Chondrocyte (in vitro differentiated cells): Measurements from ENCODE around the gene AGPAT4. TPM values are rescaled to one million over a fixed set of nuclear protein-coding genes. Genes with fewer than 3 reads are reported as not detected.
A peak's percentile ranks its signal among the peaks of the same experiment; 100 is the strongest.

ENCODE experiments used
- DNase-seq: peaks from one replicate; pipeline ENCODE4 v3.0.0; 2021; ENCODE audit warnings: mixed read lengths, low spot score
- H3K27ac Mint-ChIP-seq: one replicate; pipeline ENCODE4 v1.8.0; 2021; ENCODE audit warnings: mild to moderate bottlenecking, moderate library complexity, mixed read lengths; ENCODE audit not compliant: unreplicated experiment
- H3K27me3 Mint-ChIP-seq: 2 replicates; pipeline ENCODE4 v1.8.0; 2021; ENCODE audit warnings: low read depth, mixed read lengths
- H3K36me3 Mint-ChIP-seq: 2 replicates; pipeline ENCODE4 v1.8.0; 2021; ENCODE audit warnings: low read depth, mixed read lengths
- H3K4me1 Mint-ChIP-seq: 2 replicates; pipeline ENCODE4 v1.8.0; 2021; ENCODE audit warnings: low read depth, mild to moderate bottlenecking, mixed read lengths
- H3K4me3 Mint-ChIP-seq: one replicate; pipeline ENCODE4 v1.8.0; 2021; ENCODE audit warnings: mild to moderate bottlenecking, moderate library complexity, mixed read lengths; ENCODE audit not compliant: unreplicated experiment
- H3K9me3 Mint-ChIP-seq: 2 replicates; pipeline ENCODE4 v1.8.0; 2021; ENCODE audit warnings: low read depth, mixed read lengths
- total RNA-seq: library from RNA; stranded (reverse); gene quantifications from 3 replicates; pipeline ENCODE4 v1.2.1, GENCODE V29; 2021
- TF ChIP-seq, protein P1 (sequence below): fragments of 200-600 bp; sonication (generic); IDR thresholded peaks from 2 replicates; pipeline ENCODE4 v1.5.0; 2021; ENCODE audit warnings: antibody characterized with exemption, mild to moderate bottlenecking, moderate library complexity

The AGPAT4 gene
- total RNA-seq, 1 donor from 2014 or later = 11.9 TPM

DNA sequence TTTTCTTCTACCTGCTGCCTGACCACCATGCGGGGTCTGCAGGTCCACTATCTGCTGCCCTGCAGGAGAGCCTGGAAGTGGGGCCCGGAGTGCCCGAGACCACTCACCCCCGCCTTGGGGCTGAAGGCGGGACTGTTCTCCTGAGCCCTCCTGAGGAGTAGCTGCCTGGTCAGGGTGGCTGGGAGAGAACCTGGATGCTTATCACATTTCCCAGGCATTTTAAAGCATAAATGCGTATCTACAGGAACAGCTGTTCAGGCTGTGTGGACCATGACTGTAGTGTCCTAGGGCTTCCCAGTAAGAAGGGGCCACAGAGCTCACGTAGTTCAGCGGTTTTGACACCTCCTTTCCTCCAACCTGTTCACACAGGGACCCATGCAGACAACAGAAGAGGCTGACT is 123.3 kb downstream of the AGPAT4 start:
- no peaks in the 10 kb centered on the region for H3K9me3 Mint-ChIP-seq
- H3K36me3 Mint-ChIP-seq = peaks cover 12% of the 10 kb centered on the region
- no peaks in the 10 kb centered on the region for H3K4me1 Mint-ChIP-seq
- H3K27ac Mint-ChIP-seq = no peak overlapping the region
- H3K27me3 Mint-ChIP-seq = no peaks in the 10 kb centered on the region
- DNase-seq = no peak
- H3K4me3 Mint-ChIP-seq = no peak overlapping the region
- TF ChIP-seq, protein P1, sequence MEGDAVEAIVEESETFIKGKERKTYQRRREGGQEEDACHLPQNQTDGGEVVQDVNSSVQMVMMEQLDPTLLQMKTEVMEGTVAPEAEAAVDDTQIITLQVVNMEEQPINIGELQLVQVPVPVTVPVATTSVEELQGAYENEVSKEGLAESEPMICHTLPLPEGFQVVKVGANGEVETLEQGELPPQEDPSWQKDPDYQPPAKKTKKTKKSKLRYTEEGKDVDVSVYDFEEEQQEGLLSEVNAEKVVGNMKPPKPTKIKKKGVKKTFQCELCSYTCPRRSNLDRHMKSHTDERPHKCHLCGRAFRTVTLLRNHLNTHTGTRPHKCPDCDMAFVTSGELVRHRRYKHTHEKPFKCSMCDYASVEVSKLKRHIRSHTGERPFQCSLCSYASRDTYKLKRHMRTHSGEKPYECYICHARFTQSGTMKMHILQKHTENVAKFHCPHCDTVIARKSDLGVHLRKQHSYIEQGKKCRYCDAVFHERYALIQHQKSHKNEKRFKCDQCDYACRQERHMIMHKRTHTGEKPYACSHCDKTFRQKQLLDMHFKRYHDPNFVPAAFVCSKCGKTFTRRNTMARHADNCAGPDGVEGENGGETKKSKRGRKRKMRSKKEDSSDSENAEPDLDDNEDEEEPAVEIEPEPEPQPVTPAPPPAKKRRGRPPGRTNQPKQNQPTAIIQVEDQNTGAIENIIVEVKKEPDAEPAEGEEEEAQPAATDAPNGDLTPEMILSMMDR = no peak

DNA sequence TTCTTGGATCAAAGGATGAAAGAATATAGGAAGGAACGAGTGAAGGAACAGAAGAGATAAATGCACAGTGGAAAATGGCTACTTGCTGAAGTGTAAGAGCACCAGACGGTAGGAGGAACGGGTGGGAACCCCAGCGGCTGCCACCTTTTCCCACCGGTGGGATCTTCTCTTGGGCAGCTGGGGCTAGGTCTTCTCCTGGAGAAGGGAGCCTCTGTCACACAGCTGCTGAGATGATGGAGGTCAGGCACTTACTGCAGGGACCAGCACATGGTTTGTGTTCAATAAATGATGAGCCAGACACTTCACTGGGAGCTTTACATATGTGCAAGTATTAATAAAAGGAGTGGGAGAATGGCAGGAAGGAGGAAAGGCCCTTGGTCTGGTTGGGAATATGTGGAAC is 123.7 kb downstream of the AGPAT4 start:
- H3K9me3 Mint-ChIP-seq = no peaks in the 10 kb centered on the region
- no peaks in the 10 kb centered on the region for H3K27me3 Mint-ChIP-seq
- no peak overlapping the region for H3K27ac Mint-ChIP-seq
- TF ChIP-seq, protein P1 = no peak
- peaks cover 12% of the 10 kb centered on the region for H3K36me3 Mint-ChIP-seq
- H3K4me3 Mint-ChIP-seq = no peak overlapping the region
- no peaks in the 10 kb centered on the region for H3K4me1 Mint-ChIP-seq
- no peak for DNase-seq

DNA sequence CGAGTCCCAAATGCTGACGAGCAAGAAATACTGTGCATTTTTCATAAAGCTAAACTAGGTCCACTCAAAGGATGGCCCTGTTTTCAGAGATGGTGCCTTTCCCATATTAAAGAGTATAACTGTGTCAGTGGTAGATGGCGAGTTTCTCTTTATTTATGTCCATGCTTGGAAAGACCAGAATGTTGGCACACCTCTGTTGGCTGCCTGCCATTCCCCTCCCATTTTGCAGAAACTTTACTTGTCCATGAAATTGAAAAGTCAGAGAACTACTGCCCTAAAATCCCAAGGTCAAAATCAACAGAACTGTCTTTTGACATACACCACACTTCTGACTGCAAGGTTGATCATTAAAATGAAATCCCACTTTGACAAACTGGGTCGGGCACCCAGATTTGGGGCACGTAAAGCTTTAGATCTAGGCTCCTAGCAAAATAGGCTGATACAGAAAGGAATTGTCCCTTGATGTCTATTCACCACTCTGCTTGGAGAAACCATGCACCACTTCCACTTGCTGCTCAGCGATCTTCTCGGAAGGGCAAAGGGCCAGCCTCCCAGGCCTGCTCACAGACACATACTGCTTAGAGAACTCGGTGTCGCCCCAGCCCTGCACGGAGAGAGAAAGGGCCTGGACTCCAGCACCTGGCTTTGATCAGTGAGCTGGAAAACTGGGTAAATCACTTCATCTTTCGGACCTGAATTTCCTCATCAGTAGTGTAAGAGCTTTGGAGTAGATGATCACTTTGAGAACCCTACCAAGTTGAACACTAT is 130.0 kb downstream of the AGPAT4 start:
- TF ChIP-seq, protein P1 = no peak
- peaks cover 5% of the 10 kb centered on the region for H3K4me1 Mint-ChIP-seq
- H3K27me3 Mint-ChIP-seq = no peaks in the 10 kb centered on the region
- DNase-seq = peak; percentile 57
- H3K27ac Mint-ChIP-seq = no peak overlapping the region
- H3K4me3 Mint-ChIP-seq = no peak overlapping the region
- H3K9me3 Mint-ChIP-seq = no peaks in the 10 kb centered on the region
- peaks cover 22% of the 10 kb centered on the region for H3K36me3 Mint-ChIP-seq

DNA sequence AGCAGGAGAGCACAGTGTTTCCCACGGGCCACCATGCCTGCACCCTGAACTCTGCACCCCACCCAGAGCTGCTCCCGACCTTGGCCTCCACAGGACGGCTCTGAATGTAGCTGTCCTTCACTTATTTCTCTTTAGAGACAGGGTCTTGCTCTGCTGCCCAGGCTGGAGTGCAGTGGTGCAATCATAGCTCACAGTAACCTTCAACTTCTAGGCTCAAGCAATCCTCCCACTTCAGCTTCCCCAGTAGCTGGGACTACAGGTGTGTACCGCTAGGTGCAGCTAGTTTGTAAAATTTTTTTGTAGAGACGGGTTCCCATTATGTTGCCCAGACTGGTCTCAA is 130.9 kb downstream of the AGPAT4 start:
- H3K27me3 Mint-ChIP-seq = no peaks in the 10 kb centered on the region
- TF ChIP-seq, protein P1 = no peak
- H3K9me3 Mint-ChIP-seq = no peaks in the 10 kb centered on the region
- H3K4me3 Mint-ChIP-seq = no peak overlapping the region
- peaks cover 16% of the 10 kb centered on the region for H3K36me3 Mint-ChIP-seq
- no peak for DNase-seq
- peaks cover 5% of the 10 kb centered on the region for H3K4me1 Mint-ChIP-seq
- H3K27ac Mint-ChIP-seq = no peak overlapping the region

DNA sequence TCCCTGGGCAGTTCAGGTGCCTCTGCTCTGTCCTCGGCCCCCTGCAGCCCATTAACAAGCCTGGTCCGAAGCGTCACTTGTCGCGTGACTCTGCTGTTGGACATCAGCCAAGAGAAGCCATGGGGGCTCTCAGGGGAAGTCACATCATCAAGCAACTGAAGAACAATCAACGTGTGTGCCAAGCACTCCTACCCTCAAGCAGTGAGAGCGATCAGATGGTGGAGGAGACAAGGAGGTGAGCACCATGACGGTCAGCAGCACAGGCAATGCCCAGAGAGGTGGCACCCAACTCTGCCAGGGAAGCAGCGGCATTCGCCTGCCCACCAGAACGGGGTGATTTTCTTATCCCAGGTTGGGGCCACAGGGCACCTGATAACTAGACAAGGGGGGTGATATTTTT is 132.7 kb downstream of the AGPAT4 start:
- no peak for DNase-seq
- Mint-ChIP-seq H3K4me1 (peaks cover 5% of the 10 kb centered on the region), H3K27ac (peak overlapping the region; percentile 61), H3K9me3 (no peaks in the 10 kb centered on the region), H3K27me3 (no peaks in the 10 kb centered on the region), H3K4me3 (no peak overlapping the region), H3K36me3 (peaks cover 19% of the 10 kb centered on the region)
- TF ChIP-seq, protein P1 = no peak
